Astrocyte (in vitro differentiated cells and primary cell): ENCODE data around the gene DTNB. TPM values are rescaled to one million over a fixed set of nuclear protein-coding genes. Genes with fewer than 3 reads are reported as not detected.

Experiments used
- DNase-seq: peaks from one replicate; pipeline ENCODE4 v3.0.0-alpha.2; 2010; ENCODE audit warnings: low read depth
- FAIRE-seq: peaks from 2 replicates; lab custom pipeline; 2011; peaks lifted over from hg19 to GRCh38; lab: Jason Lieb, UNC
- H2AFZ ChIP-seq: 2 replicates; pipeline ENCODE4 v1.6.0; 2012; ENCODE audit warnings: low read depth, low read length, inconsistent platforms
- H3K27ac ChIP-seq: 2 replicates; pipeline ENCODE4 v1.5.1; 2011; ENCODE audit warnings: low read depth, low read length, inconsistent platforms
- H3K27me3 ChIP-seq: 2 replicates; pipeline ENCODE4 v1.6.0; 2011; ENCODE audit warnings: low read length, inconsistent platforms; ENCODE audit not compliant: insufficient read depth
- H3K36me3 ChIP-seq: 2 replicates; pipeline ENCODE4 v1.5.1; 2011; ENCODE audit warnings: low read length, inconsistent platforms; ENCODE audit not compliant: insufficient read depth
- H3K4me1 ChIP-seq: 2 replicates; pipeline ENCODE4 v1.5.1; 2011; ENCODE audit warnings: low read length, inconsistent platforms; ENCODE audit not compliant: insufficient read depth
- H3K4me2 ChIP-seq: 2 replicates; pipeline ENCODE4 v1.6.0; 2012; ENCODE audit warnings: low read length, inconsistent platforms
- H3K4me3 ChIP-seq: 2 replicates; pipeline ENCODE4 v1.5.1; 2011; ENCODE audit warnings: low read depth, mild to moderate bottlenecking, low read length, inconsistent platforms; ENCODE audit not compliant: insufficient read depth
- H3K79me2 ChIP-seq: 2 replicates; pipeline ENCODE4 v1.6.0; 2012; ENCODE audit warnings: mild to moderate bottlenecking, low read length, inconsistent platforms; ENCODE audit not compliant: insufficient read depth
- H3K9ac ChIP-seq: 2 replicates; pipeline ENCODE4 v1.6.0; 2012; ENCODE audit warnings: mild to moderate bottlenecking, low read length, inconsistent platforms
- H3K9me3 ChIP-seq: 2 replicates; pipeline ENCODE4 v1.5.1; 2012; ENCODE audit warnings: low read depth, mild to moderate bottlenecking, low read length, inconsistent platforms; ENCODE audit not compliant: insufficient read depth
- H4K20me1 ChIP-seq: 2 replicates; pipeline ENCODE4 v1.6.0; 2012; ENCODE audit warnings: low read length, inconsistent platforms; ENCODE audit not compliant: insufficient read depth
- H3K27ac Mint-ChIP-seq: one replicate; pipeline ENCODE4 v1.8.0; 2021; ENCODE audit warnings: mild to moderate bottlenecking, mixed read lengths; ENCODE audit not compliant: unreplicated experiment
- H3K27me3 Mint-ChIP-seq: one replicate; pipeline ENCODE4 v1.8.0; 2021; ENCODE audit warnings: low read depth, mixed read lengths; ENCODE audit not compliant: unreplicated experiment
- H3K36me3 Mint-ChIP-seq: one replicate; pipeline ENCODE4 v1.8.0; 2021; ENCODE audit warnings: low read depth, mixed read lengths; ENCODE audit not compliant: unreplicated experiment
- H3K4me1 Mint-ChIP-seq: one replicate; pipeline ENCODE4 v1.8.0; 2021; ENCODE audit warnings: low read depth, mixed read lengths; ENCODE audit not compliant: unreplicated experiment
- H3K4me3 Mint-ChIP-seq: one replicate; pipeline ENCODE4 v1.8.0; 2021; ENCODE audit warnings: mild to moderate bottlenecking, moderate library complexity, mixed read lengths; ENCODE audit not compliant: unreplicated experiment
- H3K9me3 Mint-ChIP-seq: one replicate; pipeline ENCODE4 v1.8.0; 2021; ENCODE audit warnings: mild to moderate bottlenecking, mixed read lengths; ENCODE audit not compliant: unreplicated experiment
- CTCF ChIP-seq: IDR thresholded peaks from 2 replicates; pipeline ENCODE4 v1.5.1; 2011; ENCODE audit warnings: low read depth, mild to moderate bottlenecking, inconsistent platforms, low read length, moderate library complexity; ENCODE audit not compliant: insufficient read depth
- EZH2 ChIP-seq: IDR thresholded peaks from 2 replicates; pipeline ENCODE4 v1.6.1; 2012; ENCODE audit warnings: mild to moderate bottlenecking, low read length, inconsistent platforms; ENCODE audit not compliant: insufficient read depth
- total RNA-seq: library from RNA; stranded (reverse); gene quantifications from 2 replicates; pipeline ENCODE4 v1.2.1, GENCODE V29; 2021

The DTNB gene
- total RNA-seq, 1 donor from 2014 or later, result 5.1 TPM

GRCh38 chr2:25506226-25506625, 167.2 kb downstream of the DTNB start:
- H3K4me1 Mint-ChIP-seq, result no peaks in the 10 kb centered on the region
- H4K20me1 ChIP-seq, result no peaks in the 10 kb centered on the region
- FAIRE-seq, result no peak

GRCh38 chr2:25505622-25506021, 167.8 kb downstream of the DTNB start:
- TF ChIP-seq EZH2 (no peak), CTCF (no peak)
- Histone ChIP-seq H3K79me2 (no peaks in the 10 kb centered on the region), H3K9ac (no peak overlapping the region), H3K4me1 (no peaks in the 10 kb centered on the region), H3K36me3 (no peaks in the 10 kb centered on the region), H3K9me3 (no peaks in the 10 kb centered on the region), H4K20me1 (no peaks in the 10 kb centered on the region), H3K27ac (no peak overlapping the region), H3K4me3 (no peak overlapping the region), H3K27me3 (no peaks in the 10 kb centered on the region), H2AFZ (no peak overlapping the region), H3K4me2 (no peak overlapping the region)
- Mint-ChIP-seq H3K4me3 (no peak overlapping the region), H3K4me1 (no peaks in the 10 kb centered on the region), H3K27me3 (peaks cover 6% of the 10 kb centered on the region), H3K9me3 (no peaks in the 10 kb centered on the region), H3K36me3 (no peaks in the 10 kb centered on the region), H3K27ac (no peak overlapping the region)
- DNase-seq (peak; percentile 27), FAIRE-seq (no peak)

More at GRCh38 chr2:25506226-25506625, 167.2 kb downstream of the DTNB start:
- Mint-ChIP-seq H3K27ac (peak overlapping the region; percentile 10), H3K36me3 (no peaks in the 10 kb centered on the region), H3K27me3 (peaks cover under 1% of the 10 kb centered on the region), H3K4me3 (no peak overlapping the region), H3K9me3 (no peaks in the 10 kb centered on the region)
- Histone ChIP-seq H2AFZ (no peak overlapping the region), H3K27me3 (no peaks in the 10 kb centered on the region), H3K4me3 (no peak overlapping the region), H3K4me2 (no peak overlapping the region), H3K79me2 (no peaks in the 10 kb centered on the region), H3K27ac (no peak overlapping the region), H3K36me3 (no peaks in the 10 kb centered on the region), H3K9me3 (no peaks in the 10 kb centered on the region), H3K4me1 (no peaks in the 10 kb centered on the region), H3K9ac (no peak overlapping the region)
- no peak for DNase-seq
- no peak for TF ChIP-seq CTCF
- no peak for TF ChIP-seq EZH2

- Histone ChIP-seq H4K20me1 (no peaks in the 10 kb centered on the region), H3K4me2 (no peak overlapping the region), H3K27ac (no peak overlapping the region), H2AFZ (no peak overlapping the region), H3K27me3 (no peaks in the 10 kb centered on the region), H3K4me3 (no peak overlapping the region), H3K79me2 (no peaks in the 10 kb centered on the region), H3K9me3 (no peaks in the 10 kb centered on the region), H3K4me1 (no peaks in the 10 kb centered on the region), H3K36me3 (no peaks in the 10 kb centered on the region), H3K9ac (no peak overlapping the region)
- H3K4me1 Mint-ChIP-seq, result no peaks in the 10 kb centered on the region
- peaks cover 6% of the 10 kb centered on the region for H3K27me3 Mint-ChIP-seq
- TF ChIP-seq EZH2 (no peak), CTCF (no peak)
- FAIRE-seq, result no peak
- no peaks in the 10 kb centered on the region for H3K9me3 Mint-ChIP-seq
- H3K27ac Mint-ChIP-seq, result no peak overlapping the region
- no peak for DNase-seq
- no peaks in the 10 kb centered on the region for H3K36me3 Mint-ChIP-seq
- no peak overlapping the region for H3K4me3 Mint-ChIP-seq
Observed at GRCh38 chr2:25505182-25505581, 168.2 kb downstream of the DTNB start.
